Thyroid gland (tissue), 4 donors: ENCODE results near the gene SATB2. TPM values are rescaled to one million over a fixed set of nuclear protein-coding genes. Genes with fewer than 3 reads are reported as not detected.

Experiments used
- DNase-seq, 2 donors: peaks; one replicate each; pipeline ENCODE4 v3.0.0-alpha.2; 2019
- H3K27ac ChIP-seq, 3 donors: fragments of 200-600 bp; sonication (generic); 1 replicate in 2 of 3; 2 replicates in 1 of 3; pipeline ENCODE4 v1.5.1; 2016 to 2019; ENCODE audit warnings: mild to moderate bottlenecking in 1 of 3, moderate library complexity in 1 of 3
- H3K27me3 ChIP-seq: fragments of 200-600 bp; sonication (generic); one replicate; pipeline ENCODE4 v1.5.1; 2019
- H3K36me3 ChIP-seq, 2 donors: fragments of 200-600 bp; sonication (generic); one replicate each; pipeline ENCODE4 v1.5.1; 2016 to 2019
- H3K4me1 ChIP-seq, 2 donors: fragments of 200-600 bp; sonication (generic); one replicate each; pipeline ENCODE4 v1.5.1; 2017 to 2019
- H3K4me3 ChIP-seq, 3 donors: fragments of 200-600 bp; sonication (generic); replicated peaks in 1 of 3; 1 replicate in 2 of 3; 2 replicates in 1 of 3; pipeline ENCODE4 v1.5.1; 2016; ENCODE audit warnings: mild to moderate bottlenecking in 1 of 3
- H3K9me3 ChIP-seq: fragments of 200-600 bp; sonication (generic); one replicate; pipeline ENCODE4 v1.5.1; 2017
- CTCF ChIP-seq, 6 experiments: fragments of 200-600 bp in 3 of 6; fragments of 450-650 bp in 3 of 6; sonication (generic) in 3 of 6; IDR thresholded peaks; one replicate each; pipeline ENCODE4 v1.5.1; 2016 to 2019; ENCODE audit warnings: antibody characterized with exemption in 6 of 6, mild to moderate bottlenecking in 2 of 6, inconsistent platforms in 1 of 6, moderate library complexity in 1 of 6
- POLR2A ChIP-seq, 2 donors: fragments of 450-650 bp; IDR thresholded peaks; one replicate each; pipeline ENCODE4 v1.6.1; 2017; ENCODE audit warnings: antibody characterized with exemption in 2 of 2, mild to moderate bottlenecking in 2 of 2, moderate library complexity in 1 of 2
- WGBS, 2 donors: methylation state at CpG; one replicate each; pipeline ENCODE4 v1.1.5; 2017; 5-methylcytosine and 5-hydroxymethylcytosine counted together
- intact Hi-C: fragments of 100-400 bp; cut with DNase I; formaldehyde crosslinking; loops from one replicate; pipeline ENCODE4 v1.15.1; 2023
- total RNA-seq, 4 donors: library from RNA; depleted of rRNA; stranded (reverse); fragments of >200 nt; gene quantifications; one replicate each; pipeline ENCODE4 v1.2.3, GENCODE V29; 2016

SATB2 gene
- total RNA-seq, 4 donors from 2014 or later: 1.9 to 2.9 (median 1.9) TPM

- TF ChIP-seq POLR2A (IDR thresholded peaks at IDR 0.05) (no peak), CTCF (IDR thresholded peaks at IDR 0.05) (no peak)
- Histone ChIP-seq H3K36me3 (no peaks in the 10 kb centered on the region), H3K27me3 (no peaks in the 10 kb centered on the region), H3K4me1 (no peaks in the 10 kb centered on the region), H3K27ac (no peak overlapping the region), H3K9me3 (no peaks in the 10 kb centered on the region), H3K4me3 (no peak overlapping the region)
- no peak for DNase-seq
- intact Hi-C loops: no loop called here
- 40 to 58% methylated on average over 4 of the region's 4 CpGs for WGBS, 2 donors
These were observed 47.8 kb downstream of the SATB2 start for GRCh38 chr2:199409759-199410529.

GRCh38 chr2:199407421-199407820 is 50.3 kb downstream of the SATB2 start:
- no peak for DNase-seq
- H3K27ac ChIP-seq: no peak overlapping the region
- no peak for TF ChIP-seq POLR2A (IDR thresholded peaks at IDR 0.05)
- no peaks in the 10 kb centered on the region for H3K36me3 ChIP-seq
- no peaks in the 10 kb centered on the region for H3K27me3 ChIP-seq
- intact Hi-C loops: no loop called here
- no peak overlapping the region for H3K4me3 ChIP-seq
- no peaks in the 10 kb centered on the region for H3K9me3 ChIP-seq
- H3K4me1 ChIP-seq: no peaks in the 10 kb centered on the region

DNA sequence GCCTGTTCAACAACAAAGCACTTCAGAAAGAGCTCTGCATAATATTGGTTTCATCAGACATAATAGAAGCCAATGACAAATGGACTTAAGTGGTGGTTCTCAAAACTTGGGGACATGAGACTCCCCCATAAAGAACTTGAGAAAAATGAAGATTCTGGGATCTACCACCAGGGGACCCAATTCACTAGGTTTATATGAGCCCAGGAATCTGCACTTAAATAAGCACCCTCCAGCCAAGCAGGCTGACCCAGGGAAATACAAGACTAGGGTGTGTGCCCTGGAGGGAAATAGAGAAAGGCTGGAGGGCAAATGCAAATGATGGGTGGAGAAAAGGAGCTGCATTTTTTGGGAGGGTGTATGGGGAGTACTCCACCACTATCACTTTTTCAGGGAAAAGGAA is 52.5 kb downstream of the SATB2 start:
- Histone ChIP-seq H3K4me3 (no peak overlapping the region), H3K36me3 (no peaks in the 10 kb centered on the region), H3K4me1 (no peaks in the 10 kb centered on the region), H3K27me3 (no peaks in the 10 kb centered on the region), H3K9me3 (no peaks in the 10 kb centered on the region), H3K27ac (no peak overlapping the region)
- TF ChIP-seq POLR2A (IDR thresholded peaks at IDR 0.05) (no peak), CTCF (IDR thresholded peaks at IDR 0.05) (no peak)
- intact Hi-C loops: no loop called here
- no peak for DNase-seq

- 98% methylated on average over 1 of the region's 1 CpG for WGBS, 2 donors
- H3K36me3 ChIP-seq: no peaks in the 10 kb centered on the region
- no peaks in the 10 kb centered on the region for H3K4me1 ChIP-seq
- H3K27me3 ChIP-seq: no peaks in the 10 kb centered on the region
- no peak for TF ChIP-seq CTCF (IDR thresholded peaks at IDR 0.05)
- no peak for TF ChIP-seq POLR2A (IDR thresholded peaks at IDR 0.05)
- intact Hi-C loops: no loop called here
- H3K9me3 ChIP-seq: no peaks in the 10 kb centered on the region
- H3K4me3 ChIP-seq: no peak overlapping the region
- H3K27ac ChIP-seq: no peak overlapping the region
- DNase-seq: no peak
These were observed 52.9 kb downstream of the SATB2 start for GRCh38 chr2:199404841-199405240.

- H3K4me1 ChIP-seq: no peaks in the 10 kb centered on the region
- H3K36me3 ChIP-seq: no peaks in the 10 kb centered on the region
- no peaks in the 10 kb centered on the region for H3K27me3 ChIP-seq
- H3K9me3 ChIP-seq: no peaks in the 10 kb centered on the region
- no peak for DNase-seq
- intact Hi-C loops: no loop called here
- no peak overlapping the region for H3K4me3 ChIP-seq
- TF ChIP-seq POLR2A (IDR thresholded peaks at IDR 0.05) (no peak), CTCF (IDR thresholded peaks at IDR 0.05) (no peak)
- H3K27ac ChIP-seq: no peak overlapping the region
These were observed 62.4 kb downstream of the SATB2 start for GRCh38 chr2:199395311-199395710.
